GM12878 (cell line): ENCODE data around the gene TLR1. TPM values are rescaled to one million over a fixed set of nuclear protein-coding genes. Genes with fewer than 3 reads are reported as not detected.

ENCODE experiments used
- ATAC-seq: fragments of 200-7000 bp; cut with Tn5 transposase; 3 replicates; pipeline ENCODE4 v1.9.1; 2020; ENCODE audit warnings: mild to moderate bottlenecking, moderate library complexity
- BruUV-seq: library from RNA; stranded (reverse); fragments of 400-500 nt; replicated peaks from 2 replicates; lab custom pipeline; 2021; lab: Mats Ljungman, UMichigan
- CTCF ChIA-PET: fragments of 300-600 bp; sonication (Branson Sonifier 250); formaldehyde crosslinking; extraction: SDS; loops from one replicate; lab custom pipeline; 2021; ENCODE audit warnings: inconsistent platforms; lab: Yijun Ruan, JAX
- POLR2A ChIA-PET: fragments of 350-600 bp; formaldehyde crosslinking; extraction: SDS; loops from one replicate; lab custom pipeline; 2021; ENCODE audit warnings: inconsistent platforms; lab: Charles Lee
- RAD21 ChIA-PET: fragments of 300-600 bp; sonication (Branson Sonifier 250); formaldehyde crosslinking; loops from one replicate; lab custom pipeline; 2023; ENCODE audit warnings: antibody characterized with exemption; ENCODE audit not compliant: unreplicated experiment; lab: Charles Lee
- SMC1A ChIA-PET: fragments of 300-600 bp; sonication (Branson Sonifier 250); formaldehyde crosslinking; loops from one replicate; lab custom pipeline; 2023; ENCODE audit not compliant: unreplicated experiment, uncharacterized antibody; lab: Charles Lee
- DNase-seq: peaks from one replicate; pipeline ENCODE4 v3.0.0-alpha.2; 2011; ENCODE audit warnings: low read depth, low spot score
- FAIRE-seq: peaks from 3 replicates; lab custom pipeline; 2011; peaks lifted over from hg19 to GRCh38; lab: Jason Lieb, UNC
- H2AFZ ChIP-seq: 2 replicates; pipeline ENCODE4 v1.6.0; 2011; ENCODE audit warnings: low read depth, low read length, control low read depth; ENCODE audit not compliant: control insufficient read depth
- H3K27ac ChIP-seq: 2 replicates; pipeline ENCODE4 v1.5.1; 2011; ENCODE audit warnings: control low read depth; ENCODE audit not compliant: control insufficient read depth, insufficient read depth
- H3K27me3 ChIP-seq, 2 experiments: replicated peaks in 1 of 2; 2 replicates each; pipeline versions ENCODE4 v1.6.0 to v1.6.1; 2011; ENCODE audit warnings: low read length in 1 of 2; ENCODE audit not compliant: control insufficient read depth in 2 of 2, insufficient read depth in 2 of 2
- H3K36me3 ChIP-seq, 2 experiments: 2 replicates each; pipeline ENCODE4 v1.5.1; 2011; ENCODE audit warnings: low read length in 1 of 2; ENCODE audit not compliant: control insufficient read depth in 2 of 2, insufficient read depth in 2 of 2
- H3K4me1 ChIP-seq: 2 replicates; pipeline ENCODE4 v1.6.1; 2011; ENCODE audit warnings: mild to moderate bottlenecking, low read length, moderate library complexity, mixed read lengths; ENCODE audit not compliant: control insufficient read depth, insufficient read depth
- H3K4me2 ChIP-seq: 2 replicates; pipeline ENCODE4 v1.6.0; 2011; ENCODE audit warnings: control low read depth; ENCODE audit not compliant: control insufficient read depth, insufficient read depth
- H3K4me3 ChIP-seq: fragments of 200-600 bp; sonication (generic); 2 replicates; pipeline ENCODE4 v1.5.1; 2016
- H3K79me2 ChIP-seq: 2 replicates; pipeline ENCODE4 v1.6.0; 2011; ENCODE audit warnings: low read length; ENCODE audit not compliant: control insufficient read depth, insufficient read depth
- H3K9ac ChIP-seq: 2 replicates; pipeline ENCODE4 v1.8.0; 2011; ENCODE audit warnings: low read length, control low read depth, mixed read lengths; ENCODE audit not compliant: control insufficient read depth, insufficient read depth
- H3K9me3 ChIP-seq: replicated peaks from 3 replicates; pipeline ENCODE4 v1.5.1; 2011; ENCODE audit warnings: mild to moderate bottlenecking, low read length; ENCODE audit not compliant: control insufficient read depth, insufficient read depth
- H4K20me1 ChIP-seq: 2 replicates; pipeline ENCODE4 v1.6.0; 2011; ENCODE audit not compliant: control insufficient read depth, insufficient read depth
- CBX5 ChIP-seq: sonication (generic); IDR thresholded peaks from 2 replicates; pipeline ENCODE4 v1.6.1; 2016; ENCODE audit warnings: low read depth, moderate library complexity, mild to moderate bottlenecking, inconsistent platforms
- CHD4 ChIP-seq: fragments of 200-600 bp; sonication (generic); IDR thresholded peaks from 2 replicates; pipeline ENCODE4 v1.6.1; 2016; ENCODE audit warnings: mild to moderate bottlenecking
- CUX1 ChIP-seq: IDR thresholded peaks from 2 replicates; pipeline ENCODE4 v1.6.1; 2012; ENCODE audit warnings: improper control_type of control experiment, low read depth, low read length; ENCODE audit not compliant: insufficient replicate concordance
- KAT2A ChIP-seq: conservative IDR thresholded peaks from 2 replicates; pipeline ENCODE4 v1.6.1; 2011; ENCODE audit warnings: low read depth, low read length; ENCODE audit not compliant: control insufficient read depth
- RCOR1 ChIP-seq: conservative IDR thresholded peaks from 2 replicates; pipeline ENCODE4 v1.6.1; 2012; ENCODE audit warnings: low read depth, low read length, improper control_type of control experiment
- SMC3 ChIP-seq: IDR thresholded peaks from 2 replicates; pipeline ENCODE4 v1.6.1; 2011; ENCODE audit warnings: low read length, improper control_type of control experiment, borderline replicate concordance
- TCF7 ChIP-seq: IDR thresholded peaks from 2 replicates; pipeline ENCODE4 v1.6.1; 2014; ENCODE audit warnings: antibody characterized with exemption, borderline replicate concordance
- ZBED1 ChIP-seq: IDR thresholded peaks from 2 replicates; pipeline ENCODE4 v1.6.1; 2016; ENCODE audit warnings: borderline replicate concordance
- ZBTB33 ChIP-seq: fragments of 450-650 bp; IDR thresholded peaks from 2 replicates; pipeline ENCODE4 v1.6.1; 2017; ENCODE audit warnings: mild to moderate bottlenecking
- WGBS: methylation state at CpG from one replicate; pipeline ENCODE4 v1.1.6; 2016; ENCODE audit warnings: low lambda C conversion rate; ENCODE audit not compliant: insufficient replicate concordance, insufficient coverage; ENCODE audit errors: missing lambda C conversion rate; 5-methylcytosine and 5-hydroxymethylcytosine counted together
- in situ Hi-C: fragments of 300-500 bp; cut with MboI; formaldehyde crosslinking; loops from 9 replicates; pipeline ENCODE4 v1.14.3; 2018; ENCODE audit warnings: mixed read lengths
- intact Hi-C: fragments of 100-400 bp; cut with micrococcal nuclease; formaldehyde crosslinking; loops from one replicate; pipeline ENCODE4 v1.14.2; 2022; ENCODE audit not compliant: unreplicated experiment
- polyA plus RNA-seq, 11 experiments: library from polyadenylated mRNA; depleted of rRNA in 4 of 11; unstranded in 6 of 11; stranded (reverse) in 5 of 11; fragments of >200 nt; fragmentation: Nextera tagmentation in 4 of 11; fragmentation: Illumina TruSeq in 1 of 11; extraction: Ambion mirVana in 4 of 11; extraction: Trizol in 1 of 11; gene quantifications; 1 replicate in 1 of 11; 2 replicates in 10 of 11; pipeline versions ENCODE4 v1.2.1 to v1.2.3, GENCODE V29; 2011 to 2016; ENCODE audit warnings: inconsistent platforms in 2 of 11, missing spikeins in 2 of 11, low read depth in 1 of 11
- total RNA-seq, 4 experiments: library from RNA; depleted of rRNA in 3 of 4; stranded (reverse); fragments of >200 nt in 3 of 4; fragmentation: Illumina TruSeq in 1 of 4; extraction: Trizol in 1 of 4; gene quantifications; 2 replicates each; pipeline versions ENCODE4 v1.2.1 to v1.2.3, GENCODE V29; 2013 to 2021

The TLR1 gene
- total and polyA plus RNA-seq, 10 of the 15 experiments (the other 5 are each of a cell fraction or from before 2014, with no cell fraction given), result 9.3 to 57.1 (median 20.4) TPM

- 95% methylated on average over 5 of the region's 5 CpGs for WGBS
- Histone ChIP-seq H3K27ac (no peak overlapping the region), H3K36me3 (peaks cover 4 to 5% of the 10 kb centered on the region in 2 experiments; a peak in 3 of 4 replicates), H3K9me3 (peaks cover 23% of the 10 kb centered on the region; the same call in 2 of the 3 replicates), H3K4me1 (peaks cover 24% of the 10 kb centered on the region), H4K20me1 (no peaks in the 10 kb centered on the region), H2AFZ (no peak overlapping the region), H3K4me3 (no peak overlapping the region), H3K4me2 (no peak overlapping the region), H3K9ac (no peak overlapping the region), H3K79me2 (peaks cover 2% of the 10 kb centered on the region), H3K27me3 (no peaks in the 10 kb centered on the region)
- no TSS peak for BruUV-seq
- DNase-seq (no peak), ATAC-seq (no peak), FAIRE-seq (no peak)
- in situ Hi-C loops, result loop anchor here (25.0 kb wide), 1 partner anchor 1364 kb away; the partner anchor contains the start of gene RHOH
- intact Hi-C loops, result no loop called here
- ChIA-PET RAD21 (interaction anchor here (1.3 to 8.9 kb wide), 8 partner anchors 9 to 66 kb away, joined by 3 to 171 read pairs (median 7); partner anchors contain the start of genes TLR1 and TLR10), POLR2A (interaction anchor here (0.7 to 10.2 kb wide), 6 partner anchors 8 to 42 kb away, joined by 3 to 110 read pairs (median 6); partner anchors contain the start of genes TLR1 and TLR10), SMC1A (interaction anchor here (1.1 to 13.0 kb wide), 13 partner anchors 9 to 61 kb away, joined by 3 to 178 read pairs (median 6); partner anchors contain the start of genes TLR1, TLR10 and TLR6), CTCF (interaction anchor here (0.8 to 1.6 kb wide), 9 partner anchors 9 to 62 kb away, joined by 3 to 12 read pairs (median 5); partner anchors contain the start of gene TLR10)
- TF ChIP-seq SMC3, result no peak
- TF ChIP-seq CUX1, result no peak
- TF ChIP-seq ZBED1, result no peak
- no peak for TF ChIP-seq CHD4
- TF ChIP-seq CBX5, result peak; percentile 17; the same call in 1 of the 2 replicates
- no peak for TF ChIP-seq TCF7
- TF ChIP-seq ZBTB33, result peak; percentile 50; the same call in 1 of the 2 replicates
- no peak for TF ChIP-seq KAT2A
- no peak for TF ChIP-seq RCOR1
Observed at GRCh38 chr4:38822748-38823303, 18.2 kb upstream of the TLR1 start.
